ENCODE data around the gene SERPINA5.

SERPINA5 gene

DNA sequence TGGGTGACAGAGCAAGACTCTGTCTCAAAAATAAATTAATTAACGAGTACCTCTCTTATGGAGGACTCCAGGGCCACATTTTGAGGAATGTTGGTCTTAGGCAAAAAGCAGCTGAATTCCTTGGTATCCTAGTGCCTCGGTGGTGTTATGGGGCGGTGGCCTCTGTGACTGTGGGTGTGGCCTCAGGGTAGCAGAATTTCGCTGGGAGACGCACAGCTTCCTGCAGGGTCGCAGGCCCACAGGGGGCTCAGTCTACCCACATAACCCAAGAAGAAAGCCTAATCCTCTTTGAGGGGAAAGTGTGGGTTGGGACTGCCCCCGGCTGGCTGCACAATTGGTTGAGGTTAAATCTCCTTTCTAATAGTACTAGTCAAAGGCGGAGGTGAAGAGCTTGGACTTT lies 31.2 kb upstream of the SERPINA5 start:
- no peak for DNase-seq

DNA sequence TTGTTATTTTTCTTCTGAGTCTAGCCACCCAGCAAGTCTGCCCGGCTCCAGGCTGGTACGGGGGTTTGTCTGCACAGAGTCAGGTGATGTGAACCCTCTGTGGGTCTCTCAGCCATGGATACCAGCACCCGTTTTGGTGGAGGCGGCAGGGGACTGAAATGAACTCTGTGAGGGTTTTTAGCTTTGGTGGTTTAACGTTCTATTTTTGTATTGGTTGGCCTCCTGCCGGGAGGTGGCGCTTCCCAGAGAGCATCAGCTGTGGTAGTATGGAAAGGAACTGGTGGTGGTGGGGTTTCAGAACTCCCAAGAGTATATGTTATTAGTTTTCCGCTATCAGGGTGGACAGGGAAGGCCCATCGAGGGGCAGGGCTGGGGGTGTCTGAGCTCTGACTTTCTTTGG lies 25.2 kb upstream of the SERPINA5 start:
- DNase-seq = no peak

DNA sequence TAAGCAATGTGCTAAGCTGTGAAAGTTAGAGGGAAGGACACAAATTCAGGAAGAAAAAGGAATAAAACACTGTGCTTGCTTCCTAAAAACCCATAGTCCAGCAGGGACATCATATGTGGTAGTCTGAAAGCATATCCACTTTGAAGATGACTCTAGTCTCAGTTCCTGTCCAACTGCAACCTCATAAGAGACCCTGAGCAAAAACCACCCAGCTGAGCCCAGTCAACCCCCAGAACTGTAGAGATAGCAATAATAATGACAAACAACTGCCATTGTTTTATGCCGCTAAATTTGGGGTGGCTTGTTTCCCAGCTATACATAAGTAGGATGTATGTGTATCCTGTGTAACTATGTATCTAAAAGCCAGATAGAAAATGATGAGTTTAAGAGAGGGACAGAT lies 23.9 kb upstream of the SERPINA5 start:
- no peak for DNase-seq

DNA sequence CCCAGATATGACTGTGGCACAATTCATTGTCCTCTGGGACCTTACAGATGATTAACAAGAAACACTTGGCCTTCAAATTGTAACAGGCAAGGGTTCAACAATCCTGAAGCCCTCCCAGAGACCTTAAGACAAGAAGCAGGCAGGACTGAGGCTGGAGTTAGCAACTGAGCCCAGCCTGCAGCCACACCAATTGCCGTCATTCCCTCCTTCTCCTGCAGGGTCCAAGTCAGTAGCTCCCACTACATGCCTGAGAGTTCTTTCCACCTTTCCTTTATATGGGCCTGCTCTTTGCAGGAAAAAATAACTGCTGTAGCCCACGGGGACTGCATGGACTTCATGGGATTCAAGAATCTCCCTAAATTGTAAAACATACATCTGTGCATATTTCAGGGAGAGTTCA lies 22.4 kb upstream of the SERPINA5 start:
- no peak for DNase-seq

DNA sequence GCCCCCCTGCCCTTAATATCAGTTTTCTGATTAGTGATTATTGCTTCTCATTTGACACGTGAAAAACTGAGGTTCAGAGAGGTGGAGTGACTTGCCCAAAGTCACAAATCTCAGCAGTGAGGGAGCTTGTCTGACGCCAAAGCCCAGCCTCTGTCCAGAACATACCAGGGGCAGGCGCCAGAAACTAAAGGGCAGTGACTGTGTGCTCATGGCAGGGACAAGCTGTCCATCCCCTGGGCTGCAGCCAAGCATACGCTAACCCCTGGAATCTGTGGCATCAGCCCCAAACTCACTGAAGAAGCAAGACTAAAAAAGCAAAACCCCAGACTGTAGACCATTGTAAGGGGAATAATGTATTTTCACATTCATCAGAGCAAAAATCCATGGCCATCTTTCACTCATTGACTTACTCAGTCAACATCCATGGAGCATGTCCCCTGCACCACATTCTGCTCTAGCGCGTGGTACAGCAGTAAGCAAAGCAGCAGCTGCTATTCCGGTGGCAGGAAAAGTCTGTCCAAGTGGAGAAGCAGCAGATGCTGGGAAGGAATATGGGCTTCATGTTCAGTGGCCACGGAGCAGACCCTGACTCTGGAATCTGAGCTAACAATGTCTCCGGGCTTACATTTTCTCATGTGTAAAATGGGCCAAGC lies 21.5 kb upstream of the SERPINA5 start:
- DNase-seq = no peak

DNA sequence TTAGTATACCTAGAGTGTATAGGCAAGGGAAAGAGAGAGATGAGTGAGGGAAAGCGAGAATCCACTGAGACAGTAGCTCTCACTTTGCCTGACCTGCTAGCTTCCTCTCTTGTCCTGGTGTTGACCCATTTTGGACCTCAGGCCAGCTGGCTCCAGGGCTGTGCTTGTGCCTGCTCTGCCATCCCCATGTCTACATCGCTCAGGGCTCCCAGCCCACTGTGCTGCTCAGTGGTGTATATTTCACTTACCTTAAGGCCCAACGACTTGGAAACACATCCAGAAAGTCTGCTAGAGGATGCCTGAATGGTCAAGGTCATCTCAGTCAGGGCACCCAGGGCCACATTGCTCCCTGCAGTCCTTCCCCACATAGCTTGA lies 20.9 kb upstream of the SERPINA5 start:
- no peak for DNase-seq

DNA sequence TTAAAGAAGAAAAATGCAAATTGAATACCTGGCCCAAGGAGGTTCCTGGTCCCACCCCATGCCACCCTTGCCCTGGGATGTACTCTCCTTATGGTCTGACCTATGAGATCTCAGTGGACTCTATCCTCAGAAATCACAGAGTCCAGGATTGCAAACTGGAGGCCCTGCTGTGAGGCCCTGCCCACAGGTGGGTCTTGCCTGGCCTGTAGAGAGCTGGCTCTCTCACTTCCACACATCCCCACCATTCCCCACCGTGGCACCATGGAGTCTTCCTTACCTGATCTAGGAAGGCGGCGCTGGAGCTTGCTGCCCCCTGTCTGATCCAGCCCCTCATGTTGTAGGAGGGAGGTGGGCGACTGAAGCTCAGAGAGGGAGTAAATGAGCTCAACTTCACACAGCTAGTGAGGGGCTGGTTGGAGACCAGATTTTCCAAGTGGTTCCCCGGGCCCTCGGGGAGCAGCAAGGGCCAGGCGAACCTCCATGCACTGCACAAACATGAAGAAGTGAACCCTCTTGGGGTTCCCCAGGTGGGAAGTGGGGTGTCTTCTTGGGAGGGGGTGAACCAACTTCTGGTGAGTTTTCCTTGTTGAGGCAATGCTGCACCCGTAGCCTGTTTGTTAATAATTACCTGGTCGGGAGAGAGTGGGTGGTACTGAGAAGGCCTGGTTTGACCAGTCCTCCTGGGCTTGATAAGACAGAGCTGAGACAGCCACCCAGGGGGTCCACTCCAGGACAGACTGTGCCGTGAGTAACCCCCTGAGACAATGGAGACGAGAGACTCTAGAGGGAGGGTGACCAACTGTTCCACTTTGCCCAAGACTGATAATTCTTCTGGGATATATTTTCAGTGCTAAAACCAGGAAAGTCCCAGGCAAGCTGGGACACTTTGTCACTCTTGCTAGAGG lies 20.2 kb upstream of the SERPINA5 start, which contains the start of gene SERPINA4:
Gene SERPINA4, plus strand, starts transcription at position 692 of the 905 bp plus-strand sequence. CDS start 2,041 bp downstream, outside the sequence.
- no peak for DNase-seq

DNA sequence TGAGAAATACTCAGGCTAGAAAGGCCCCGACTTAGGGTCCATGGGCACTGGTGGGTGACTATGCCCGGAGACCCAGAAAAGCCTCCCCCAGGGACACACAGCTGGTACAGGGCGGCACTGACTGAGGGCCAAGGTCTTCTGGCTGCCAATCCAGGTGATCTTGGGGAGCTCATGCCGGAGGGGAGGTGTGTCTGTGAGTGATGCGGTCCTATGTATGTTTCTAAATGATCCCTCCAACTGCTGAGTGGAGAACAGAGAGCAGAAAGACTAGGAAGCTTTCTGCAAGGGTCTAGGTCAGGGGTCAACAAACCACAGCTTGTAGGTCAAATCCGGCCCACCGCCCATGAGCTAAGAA lies 19.6 kb upstream of the SERPINA5 start:
- DNase-seq = no peak

DNA sequence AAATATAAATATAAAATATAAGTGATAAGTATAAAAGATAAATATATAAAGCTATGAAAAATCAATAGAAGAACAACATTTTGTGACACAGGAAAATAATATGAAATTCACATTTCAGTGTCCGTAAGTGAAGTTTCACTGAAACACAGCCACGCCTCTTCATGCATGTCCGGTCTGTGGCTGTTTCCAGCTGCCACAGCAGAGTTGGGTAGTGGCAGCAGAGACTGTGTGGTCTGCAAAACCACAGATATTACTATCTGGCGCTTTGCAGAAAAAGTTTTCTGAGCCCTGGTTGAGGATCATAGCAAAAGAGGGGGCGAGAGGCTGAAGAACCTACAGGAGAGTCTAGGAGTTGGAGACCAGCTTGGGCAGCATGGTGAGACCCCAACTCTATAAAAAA lies 19.2 kb upstream of the SERPINA5 start:
- DNase-seq = no peak

DNA sequence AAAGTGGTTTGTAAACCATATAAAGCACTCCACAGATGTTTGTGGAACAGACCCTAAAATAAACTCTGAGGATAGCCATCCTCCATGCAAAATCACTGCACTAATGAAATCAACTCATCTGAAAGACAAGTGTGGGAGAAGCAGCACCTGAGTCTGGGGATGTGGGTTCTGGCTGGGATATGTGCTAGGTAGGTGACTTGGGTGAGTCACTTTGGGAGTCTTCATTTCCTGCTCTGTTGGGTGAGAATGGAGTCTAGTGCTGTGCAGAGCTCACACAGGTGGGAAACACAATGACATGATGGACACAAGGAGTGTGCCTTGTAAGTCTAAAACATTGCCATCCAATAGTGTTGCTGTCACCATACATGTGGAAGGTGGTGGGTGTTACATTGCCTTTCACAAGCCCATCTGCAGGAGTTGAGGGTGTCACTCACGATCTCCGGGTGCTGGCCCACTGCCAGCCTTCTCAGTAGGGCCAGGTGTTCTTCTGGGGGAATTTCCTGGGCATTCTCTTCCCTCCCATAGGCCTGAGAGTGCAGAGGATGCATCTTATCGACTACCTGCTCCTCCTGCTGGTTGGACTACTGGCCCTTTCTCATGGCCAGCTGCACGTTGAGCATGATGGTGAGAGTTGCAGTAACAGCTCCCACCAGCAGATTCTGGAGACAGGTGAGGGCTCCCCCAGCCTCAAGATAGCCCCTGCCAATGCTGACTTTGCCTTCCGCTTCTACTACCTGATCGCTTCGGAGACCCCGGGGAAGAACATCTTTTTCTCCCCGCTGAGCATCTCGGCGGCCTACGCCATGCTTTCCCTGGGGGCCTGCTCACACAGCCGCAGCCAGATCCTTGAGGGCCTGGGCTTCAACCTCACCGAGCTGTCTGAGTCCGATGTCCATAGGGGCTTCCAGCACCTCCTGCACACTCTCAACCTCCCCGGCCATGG lies 18.0 kb upstream of the SERPINA5 start:
- DNase-seq = no peak

DNA sequence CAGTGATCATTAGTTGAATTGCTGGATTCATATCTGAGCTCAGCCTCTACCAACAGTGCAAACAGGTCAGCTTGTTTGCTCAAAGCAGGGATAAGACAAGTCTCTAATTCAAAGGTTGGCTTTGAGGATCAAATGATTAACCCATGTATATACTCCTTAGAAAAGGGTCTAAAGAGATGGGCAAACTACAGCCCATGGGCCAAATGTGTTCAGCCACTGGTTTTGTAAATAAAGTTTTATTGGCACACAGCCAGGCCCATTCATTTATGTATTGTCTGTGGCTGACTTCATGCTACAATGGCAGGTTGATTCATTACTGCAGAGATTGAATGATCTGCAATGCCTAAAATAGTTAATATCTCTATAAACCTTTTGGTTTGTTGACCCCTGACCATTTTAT lies 16.8 kb upstream of the SERPINA5 start:
- no peak for DNase-seq

DNA sequence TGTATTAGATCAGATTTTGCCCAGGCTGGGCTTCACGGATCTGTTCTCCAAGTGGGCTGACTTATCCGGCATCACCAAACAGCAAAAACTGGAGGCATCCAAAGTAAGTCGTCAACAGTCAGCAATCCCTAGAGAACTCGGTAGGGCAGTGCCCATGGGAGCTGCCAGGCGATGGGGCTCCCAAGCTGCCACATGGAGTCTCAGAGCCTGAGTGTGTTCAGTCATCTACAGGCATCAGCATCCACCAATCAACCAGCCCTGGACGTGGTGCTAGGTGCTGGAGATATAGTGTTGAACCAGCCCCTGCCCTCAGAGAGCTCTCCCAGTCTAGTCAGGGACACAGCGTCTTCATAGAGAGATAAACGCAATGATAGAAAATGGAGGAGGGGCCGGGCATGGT lies 13.0 kb upstream of the SERPINA5 start:
- no peak for DNase-seq

DNA sequence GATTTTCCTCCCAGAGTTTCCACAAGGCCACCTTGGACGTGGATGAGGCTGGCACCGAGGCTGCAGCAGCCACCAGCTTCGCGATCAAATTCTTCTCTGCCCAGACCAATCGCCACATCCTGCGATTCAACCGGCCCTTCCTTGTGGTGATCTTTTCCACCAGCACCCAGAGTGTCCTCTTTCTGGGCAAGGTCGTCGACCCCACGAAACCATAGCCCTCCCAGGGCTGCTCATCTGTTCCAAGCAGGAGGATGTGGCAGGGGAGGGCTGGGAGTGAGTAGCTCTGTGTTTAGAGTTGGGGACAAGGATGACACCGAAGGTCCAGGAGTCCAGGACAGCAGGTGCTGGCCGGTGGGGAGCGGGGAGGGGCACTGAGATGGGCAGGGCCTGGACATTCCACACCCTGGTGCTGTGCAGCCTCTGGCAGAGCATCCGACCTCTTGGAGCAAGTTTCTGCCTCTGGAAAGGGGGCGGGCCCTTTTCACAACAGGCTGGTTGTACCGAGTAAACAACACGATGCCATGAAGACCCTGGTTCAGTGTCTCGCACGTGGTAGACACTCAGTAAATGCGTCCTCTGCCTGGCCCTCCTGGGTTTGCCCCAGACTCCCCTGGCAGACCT lies 11.7 kb upstream of the SERPINA5 start:
- no peak for DNase-seq

DNA sequence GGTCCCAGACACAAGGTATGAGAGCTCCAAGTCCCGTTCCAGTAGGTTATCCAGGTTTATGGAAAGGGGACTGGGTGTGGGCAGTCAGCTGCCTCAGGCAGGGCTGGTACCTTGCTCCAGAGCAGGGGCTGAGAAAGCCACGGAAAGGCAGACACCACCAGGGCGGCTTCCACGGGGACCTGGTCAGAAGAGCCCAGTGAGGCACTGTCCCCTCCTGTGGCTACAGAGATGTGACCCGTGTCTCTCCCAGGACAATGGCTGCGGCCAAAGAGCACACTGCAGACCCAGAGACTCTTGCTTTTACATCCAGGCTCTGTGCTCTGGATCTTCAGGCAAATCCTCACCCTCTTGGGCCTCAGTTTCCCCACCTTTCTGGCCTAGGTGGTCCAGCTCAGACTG lies 11.2 kb upstream of the SERPINA5 start:
- DNase-seq = no peak

DNA sequence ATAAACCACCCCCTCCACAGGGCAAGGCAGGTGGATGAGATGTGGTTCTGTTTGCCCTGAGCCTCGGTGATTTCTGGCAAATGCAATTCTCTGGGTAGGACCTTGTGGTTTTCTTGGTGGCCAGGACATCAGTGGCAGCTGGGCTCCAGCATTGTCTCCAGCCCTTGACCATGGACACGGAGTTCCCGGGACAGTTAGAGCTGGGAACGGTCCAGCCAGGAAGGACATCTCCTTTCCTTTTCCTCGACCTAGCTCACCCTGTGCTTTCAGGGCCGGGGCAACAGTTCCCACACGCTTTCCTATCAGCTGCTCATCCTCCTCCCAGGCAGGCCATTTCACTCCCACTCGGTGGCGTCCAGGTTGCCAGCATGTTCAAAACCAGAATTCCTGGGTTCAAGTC lies 10.8 kb upstream of the SERPINA5 start:
- DNase-seq = no peak

DNA sequence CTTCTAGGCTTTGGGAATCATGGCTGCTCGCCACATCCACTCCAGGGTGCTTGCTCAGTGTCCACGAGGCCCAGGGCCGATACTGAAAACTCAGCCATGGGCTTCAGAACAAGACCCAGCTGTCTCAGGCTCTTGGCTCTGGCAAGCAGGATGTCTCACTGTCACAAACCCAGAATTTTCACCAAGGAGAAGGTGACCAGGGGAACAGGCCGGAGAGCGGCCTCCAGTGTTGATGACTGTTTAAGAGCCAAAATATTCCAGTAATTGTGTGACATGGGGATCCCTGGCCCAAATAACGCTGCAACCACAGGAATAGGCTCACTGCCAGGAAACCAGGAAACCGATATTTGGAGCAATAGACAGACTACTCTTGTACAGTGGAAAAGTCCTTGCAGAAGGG lies 9.8 kb upstream of the SERPINA5 start:
- no peak for DNase-seq

DNA sequence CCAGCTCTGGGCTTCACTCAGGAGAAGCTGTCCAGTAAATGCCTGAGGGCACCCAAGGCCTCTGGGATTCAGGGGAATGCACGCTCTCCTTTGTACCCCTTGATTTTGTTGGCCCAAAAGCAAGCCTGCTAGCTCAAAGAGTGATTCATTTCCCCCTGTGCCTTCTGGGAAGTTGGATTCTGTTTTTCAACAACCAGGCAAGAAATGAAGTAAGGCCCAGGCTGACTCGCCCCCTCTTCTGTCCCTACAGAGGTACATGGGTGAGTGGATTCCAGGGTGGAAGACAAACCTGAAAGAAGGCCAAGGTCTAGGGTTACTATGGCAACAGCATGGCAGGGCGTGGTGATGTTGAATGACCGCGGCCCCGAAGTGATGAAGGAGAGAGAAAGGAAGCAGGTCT lies 9.3 kb upstream of the SERPINA5 start:
- DNase-seq = no peak

DNA sequence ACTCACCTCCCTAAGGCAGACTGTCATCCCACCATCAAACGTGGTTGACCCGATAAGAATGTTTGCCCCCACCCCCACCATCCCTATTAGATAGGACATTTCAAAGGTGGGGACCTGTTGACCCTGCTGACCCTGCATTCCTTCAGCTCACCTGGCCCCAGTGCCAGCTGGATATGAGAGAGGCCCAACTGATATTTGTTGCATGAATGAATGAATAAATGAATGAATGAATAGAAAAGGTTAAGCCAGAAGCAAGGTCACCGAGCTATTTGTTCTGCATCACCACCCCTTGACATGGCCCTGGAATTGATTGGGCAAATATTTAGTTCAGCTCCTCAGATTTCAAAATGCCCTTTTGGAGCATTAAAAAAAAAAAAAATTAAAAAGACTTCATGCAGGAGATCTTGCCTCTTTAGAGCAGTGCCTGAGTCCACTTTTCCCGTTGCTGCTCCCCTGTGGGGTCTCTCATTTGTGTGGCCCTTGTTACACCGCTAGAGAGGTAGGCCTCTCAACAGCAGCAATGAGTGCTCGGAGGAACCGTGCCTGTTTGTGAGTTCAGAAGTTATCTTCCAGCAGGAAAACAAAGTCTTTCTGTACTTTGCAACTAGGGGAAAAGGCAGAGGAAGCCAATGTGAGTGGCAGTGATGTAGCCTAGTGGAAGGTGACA lies 8.5 kb upstream of the SERPINA5 start:
- no peak for DNase-seq

DNA sequence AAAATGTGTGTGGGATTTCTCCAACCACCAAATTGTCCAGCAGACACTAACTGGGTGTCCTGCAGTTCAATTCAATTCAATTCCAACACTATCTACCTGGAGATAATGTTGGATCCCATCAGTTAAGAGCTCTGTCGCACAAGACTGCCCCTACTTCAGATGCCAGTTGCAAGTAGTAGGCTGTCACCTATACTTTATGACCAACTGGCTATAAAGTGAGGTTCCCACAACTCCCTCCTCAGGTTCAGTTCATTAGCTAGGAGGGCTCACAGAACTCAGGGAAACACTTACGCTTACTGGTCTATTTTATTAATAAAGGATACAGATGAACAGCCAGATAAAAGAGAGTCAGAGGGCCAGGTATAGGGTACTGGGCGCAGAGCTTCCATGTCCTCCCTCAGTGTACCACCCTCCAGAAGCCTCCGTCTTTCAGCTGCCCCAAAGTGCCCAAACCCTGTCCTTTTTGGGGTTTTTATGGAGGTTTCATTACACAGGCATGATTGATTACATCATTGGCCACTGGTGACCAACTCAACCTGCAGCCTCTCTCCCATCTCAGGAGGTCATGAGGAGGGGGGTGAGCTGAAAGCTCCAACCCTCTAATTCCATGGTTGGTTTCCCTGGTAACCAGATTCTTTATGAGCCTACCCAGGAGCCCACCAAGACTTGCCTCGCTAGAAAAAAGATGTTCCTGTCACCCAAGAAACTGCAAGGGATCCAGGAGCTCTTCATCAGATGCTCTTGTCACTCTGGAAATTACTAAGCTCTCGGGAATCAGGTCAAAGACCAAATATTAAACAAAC lies 7.5 kb upstream of the SERPINA5 start:
- DNase-seq = no peak

DNA sequence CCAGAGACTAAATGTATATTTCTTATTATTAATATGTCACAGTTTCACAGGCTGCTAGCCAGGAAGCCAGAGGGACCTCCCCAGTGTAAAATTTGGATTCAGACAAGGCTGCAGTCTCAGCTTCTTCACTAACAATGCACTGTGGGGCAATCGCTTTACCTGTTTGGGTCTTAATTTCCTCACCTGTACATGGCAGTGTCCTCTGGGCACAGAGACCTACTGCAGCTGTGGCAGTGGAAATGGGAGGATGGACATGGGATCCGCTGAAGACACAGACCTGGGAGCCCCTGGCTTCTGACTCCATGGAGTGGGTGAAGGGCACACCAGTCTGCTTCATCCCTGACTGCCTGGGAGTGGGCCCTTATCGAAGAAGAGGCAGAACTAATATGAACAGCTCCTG lies 6.9 kb upstream of the SERPINA5 start:
- no peak for DNase-seq

All from SIG-M5 (cell line).